HG03342 (cell line): ENCODE data around the gene PLA2G4E.

ENCODE experiments used
- ATAC-seq: cut with Tn5 transposase; IDR thresholded peaks from one replicate; pipeline ENCODE4 v1.9.1; 2021; ENCODE audit warnings: mild to moderate bottlenecking, moderate library complexity; ENCODE audit not compliant: unreplicated experiment

PLA2G4E gene, protein sequence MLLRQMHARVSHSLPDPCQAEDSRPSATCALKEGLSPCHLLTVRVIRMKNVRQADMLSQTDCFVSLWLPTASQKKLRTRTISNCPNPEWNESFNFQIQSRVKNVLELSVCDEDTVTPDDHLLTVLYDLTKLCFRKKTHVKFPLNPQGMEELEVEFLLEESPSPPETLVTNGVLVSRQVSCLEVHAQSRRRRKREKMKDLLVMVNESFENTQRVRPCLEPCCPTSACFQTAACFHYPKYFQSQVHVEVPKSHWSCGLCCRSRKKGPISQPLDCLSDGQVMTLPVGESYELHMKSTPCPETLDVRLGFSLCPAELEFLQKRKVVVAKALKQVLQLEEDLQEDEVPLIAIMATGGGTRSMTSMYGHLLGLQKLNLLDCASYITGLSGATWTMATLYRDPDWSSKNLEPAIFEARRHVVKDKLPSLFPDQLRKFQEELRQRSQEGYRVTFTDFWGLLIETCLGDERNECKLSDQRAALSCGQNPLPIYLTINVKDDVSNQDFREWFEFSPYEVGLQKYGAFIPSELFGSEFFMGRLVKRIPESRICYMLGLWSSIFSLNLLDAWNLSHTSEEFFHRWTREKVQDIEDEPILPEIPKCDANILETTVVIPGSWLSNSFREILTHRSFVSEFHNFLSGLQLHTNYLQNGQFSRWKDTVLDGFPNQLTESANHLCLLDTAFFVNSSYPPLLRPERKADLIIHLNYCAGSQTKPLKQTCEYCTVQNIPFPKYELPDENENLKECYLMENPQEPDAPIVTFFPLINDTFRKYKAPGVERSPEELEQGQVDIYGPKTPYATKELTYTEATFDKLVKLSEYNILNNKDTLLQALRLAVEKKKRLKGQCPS

DNA sequence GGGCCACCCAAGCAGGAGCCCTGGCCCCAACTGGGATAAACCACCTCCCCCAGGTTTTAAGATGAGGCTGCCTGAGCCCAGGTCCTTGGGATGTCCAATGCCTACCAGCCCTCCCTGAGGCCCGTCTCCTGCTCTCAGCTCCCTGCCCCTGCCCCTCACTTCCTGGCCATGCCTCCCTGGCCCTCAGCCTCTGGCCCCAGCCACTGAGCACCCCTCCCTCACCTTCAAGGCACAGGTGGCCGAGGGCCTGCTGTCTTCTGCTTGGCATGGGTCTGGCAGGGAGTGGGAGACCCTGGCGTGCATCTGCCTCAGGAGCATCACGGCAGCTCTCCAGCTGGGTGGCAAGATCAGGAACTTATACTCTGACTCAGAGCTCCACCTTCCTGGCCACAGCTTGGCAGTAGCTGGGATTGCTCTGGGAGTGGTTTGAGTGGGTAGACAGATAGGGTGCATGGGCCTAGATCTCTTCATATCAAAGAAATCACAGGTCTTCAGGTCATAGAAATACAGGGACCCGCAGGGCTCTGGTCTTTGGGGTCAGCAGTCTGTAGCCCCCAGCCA is at the start of gene PLA2G4E:
PLA2G4E (minus strand) TSS at position 330 of the 561 bp plus-strand sequence; CDS start at position 318, 12 bp downstream.
- no peak for ATAC-seq

DNA sequence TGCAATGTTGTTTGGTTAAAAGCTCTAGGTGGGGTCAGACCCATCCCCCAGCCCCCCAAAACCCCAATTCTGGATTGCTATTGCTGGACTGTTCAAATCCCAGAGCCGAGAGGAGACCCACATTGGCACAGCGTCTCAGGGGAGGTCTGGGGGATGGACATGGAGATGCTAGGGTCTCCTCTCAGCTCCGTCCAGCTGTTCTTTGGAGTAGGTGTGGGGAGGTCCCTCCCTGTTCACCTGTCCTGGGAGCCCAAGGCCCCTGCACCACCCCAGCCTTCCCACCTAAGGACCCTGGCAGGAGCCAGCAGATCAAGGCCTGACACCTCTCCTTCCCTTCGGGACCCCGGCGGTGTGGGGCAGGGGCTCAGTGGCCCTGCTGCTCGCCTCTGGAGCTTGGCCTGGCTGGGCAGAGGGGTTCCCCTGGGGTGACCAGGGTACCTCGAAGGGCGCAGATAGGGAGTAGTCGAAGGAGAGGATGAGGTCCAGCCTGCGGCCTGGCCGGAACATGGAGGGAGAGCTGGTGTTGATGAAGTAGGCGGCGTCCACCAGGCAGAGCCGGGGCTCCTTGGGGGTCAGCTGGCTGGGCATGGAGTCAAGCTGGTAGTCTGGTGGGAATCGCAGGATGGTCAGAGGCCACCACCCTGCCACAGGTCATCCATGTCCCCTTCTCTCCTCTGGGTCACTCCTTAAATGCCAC is 49.6 kb upstream of the PLA2G4E start:
- ATAC-seq = no peak

DNA sequence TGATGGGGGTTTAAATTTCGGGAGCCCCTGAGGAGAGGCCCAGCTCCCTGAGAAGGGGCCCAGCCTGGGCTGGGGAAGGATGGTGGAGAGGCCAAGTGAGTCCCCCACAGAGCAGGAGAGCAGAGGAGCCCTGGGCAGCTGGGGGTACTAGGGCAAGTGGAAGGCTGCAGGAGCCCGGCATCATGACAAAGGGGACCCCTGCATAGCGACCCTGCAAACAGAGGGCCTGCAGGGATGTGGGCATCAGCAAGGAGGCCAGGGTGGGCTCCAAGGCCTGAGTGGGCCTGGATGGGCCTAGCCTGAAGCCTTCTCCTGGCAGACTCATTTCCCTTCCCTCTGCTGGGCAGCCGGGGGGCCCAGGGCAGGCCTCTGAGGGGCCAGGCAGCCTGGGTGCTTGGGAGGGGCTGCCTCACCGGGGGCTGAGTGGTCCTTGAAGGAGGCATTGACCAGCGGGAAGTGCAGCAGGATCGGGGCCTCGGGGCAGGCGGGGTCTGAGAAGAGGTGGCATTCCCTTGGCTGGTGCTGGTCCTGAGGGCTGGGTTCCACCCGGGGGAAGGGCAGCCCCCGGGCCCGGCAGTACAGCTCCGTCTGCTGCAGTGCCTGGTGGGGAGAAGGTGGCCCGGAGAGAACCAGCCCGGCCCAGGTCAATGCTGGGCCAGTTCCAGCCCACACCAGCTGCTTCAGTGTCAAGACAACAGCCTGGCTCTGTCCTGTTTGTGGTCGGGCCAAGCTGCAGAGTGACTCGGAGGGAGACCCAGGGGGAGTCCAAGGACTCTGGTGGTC is 48.8 kb upstream of the PLA2G4E start:
- no peak for ATAC-seq

DNA sequence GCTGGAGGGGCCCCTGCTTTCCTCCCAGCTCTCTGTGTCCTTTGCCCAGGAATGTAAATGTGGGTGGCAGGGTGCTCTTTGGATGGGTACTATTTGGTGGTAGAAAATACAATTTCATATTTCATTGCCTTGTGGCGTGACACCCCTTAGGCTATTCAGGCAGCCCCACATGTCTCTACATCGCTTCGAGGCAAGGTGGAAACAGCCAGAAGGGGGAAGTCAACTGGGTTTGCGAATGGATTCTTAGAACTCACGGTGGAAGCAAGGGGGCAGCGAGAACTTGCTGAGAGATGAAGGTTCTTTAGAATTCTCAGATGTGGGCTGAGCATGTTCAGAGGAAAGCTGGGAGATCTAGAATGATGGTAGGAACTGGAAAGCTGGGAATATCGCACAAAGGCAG is 48.2 kb upstream of the PLA2G4E start:
- ATAC-seq = no peak

DNA sequence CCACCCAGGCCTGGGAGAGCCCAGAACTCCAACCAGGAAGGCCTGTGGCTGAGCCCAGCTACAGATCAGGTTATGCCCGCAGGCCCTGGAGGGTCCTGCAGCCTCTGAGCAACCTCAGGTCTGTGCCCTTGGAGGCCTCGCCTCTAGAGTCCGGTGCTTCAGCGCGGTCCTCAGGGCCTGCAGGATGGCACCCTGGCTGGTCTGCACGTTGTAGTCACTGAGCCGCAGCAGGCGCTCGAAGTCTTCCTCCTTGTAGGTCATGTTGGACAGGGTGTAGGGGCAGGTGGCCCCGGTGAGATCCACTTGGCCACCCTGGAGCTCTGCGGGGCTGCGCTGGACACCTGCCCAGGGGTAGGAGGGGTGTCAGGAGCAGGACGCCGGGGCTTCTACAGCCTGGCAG is 47.8 kb upstream of the PLA2G4E start:
- ATAC-seq = no peak

DNA sequence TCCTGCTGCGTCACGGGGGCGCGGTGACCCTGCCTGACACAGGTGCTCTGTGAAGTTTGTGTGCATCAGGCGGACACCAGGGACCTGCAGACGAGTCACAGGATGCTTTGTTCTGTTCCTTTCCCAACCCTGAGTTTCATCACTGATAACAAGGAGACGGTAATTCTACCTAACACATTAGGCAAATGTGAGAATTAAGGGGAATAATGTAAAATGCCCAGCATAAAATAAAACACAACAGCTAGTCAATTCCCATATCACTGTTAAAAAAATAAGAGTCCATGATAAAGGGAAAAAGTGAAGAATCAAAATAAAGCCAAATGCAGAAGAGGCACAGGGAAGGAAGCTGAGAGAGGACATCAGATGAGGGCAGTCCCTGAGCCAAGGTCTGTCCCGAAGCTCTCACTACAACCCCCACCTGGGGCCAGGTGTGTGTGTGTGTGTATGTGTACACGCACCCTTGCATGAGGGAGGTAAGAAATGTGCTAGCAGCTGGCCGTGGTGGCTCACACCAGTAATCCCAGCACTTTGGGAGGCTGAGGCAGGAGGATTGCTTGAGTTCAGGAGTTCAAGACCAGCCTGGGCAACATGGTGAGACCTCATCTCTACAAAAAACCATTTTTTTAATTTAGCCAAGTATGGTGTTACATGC is 46.0 kb upstream of the PLA2G4E start:
- ATAC-seq = no peak

DNA sequence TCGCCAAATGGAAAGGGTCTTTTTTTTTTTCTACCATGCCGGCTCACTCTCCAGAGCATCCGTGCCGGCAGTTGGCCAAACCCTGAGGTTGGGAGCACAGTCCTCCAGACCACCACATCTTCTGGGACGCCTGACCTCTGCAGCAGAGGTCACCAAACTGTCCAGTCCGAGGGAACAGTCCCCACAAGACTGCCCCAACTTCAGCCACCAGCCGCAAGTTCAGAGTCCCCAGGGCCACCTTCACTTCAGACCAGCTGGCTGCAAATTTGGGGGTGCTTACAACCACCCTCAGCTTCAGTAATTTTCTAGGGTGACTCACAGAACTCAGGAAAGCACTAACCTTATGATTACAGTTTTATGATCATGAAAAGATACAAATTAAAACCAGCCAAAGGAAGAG is 44.6 kb upstream of the PLA2G4E start:
- no peak for ATAC-seq

DNA sequence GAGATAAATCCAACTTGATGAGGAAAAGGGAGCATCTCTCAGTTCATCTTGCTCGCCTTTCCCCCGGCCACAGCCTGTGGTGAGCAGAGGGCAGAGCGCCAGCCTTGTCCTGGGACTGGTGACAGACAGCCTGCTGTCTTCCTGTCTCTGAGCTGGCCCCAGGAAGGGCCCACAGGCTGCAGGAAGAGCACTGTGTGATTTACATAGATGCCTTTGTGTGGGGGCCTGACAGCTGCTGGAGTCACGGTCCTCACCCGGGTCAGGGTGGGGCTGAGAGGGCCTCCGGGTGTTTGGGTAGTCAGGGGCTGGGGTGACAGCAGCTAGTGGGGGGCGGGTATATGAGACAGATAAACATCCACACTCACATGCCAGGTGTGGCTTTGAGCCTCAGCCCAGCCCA is 44.2 kb upstream of the PLA2G4E start:
- no peak for ATAC-seq

DNA sequence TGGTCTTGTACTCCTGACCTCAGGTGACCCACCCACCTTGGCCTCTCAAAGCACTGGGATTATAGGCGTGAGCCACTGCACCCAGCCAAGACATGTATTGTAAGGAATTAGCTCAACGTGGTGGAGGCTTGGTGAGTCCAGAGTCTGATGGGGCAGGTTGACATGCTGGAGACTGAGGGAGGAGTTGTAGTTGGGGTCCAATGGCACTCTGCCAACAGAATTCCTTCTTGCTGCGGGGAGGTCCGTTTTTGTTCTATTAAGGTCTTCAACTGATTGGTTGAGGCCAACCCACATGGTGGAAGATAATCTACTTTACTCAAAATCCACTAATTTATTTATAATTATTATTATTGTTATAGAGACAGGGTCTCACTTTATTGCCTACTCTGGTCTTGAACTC is 43.4 kb upstream of the PLA2G4E start:
- ATAC-seq = no peak

DNA sequence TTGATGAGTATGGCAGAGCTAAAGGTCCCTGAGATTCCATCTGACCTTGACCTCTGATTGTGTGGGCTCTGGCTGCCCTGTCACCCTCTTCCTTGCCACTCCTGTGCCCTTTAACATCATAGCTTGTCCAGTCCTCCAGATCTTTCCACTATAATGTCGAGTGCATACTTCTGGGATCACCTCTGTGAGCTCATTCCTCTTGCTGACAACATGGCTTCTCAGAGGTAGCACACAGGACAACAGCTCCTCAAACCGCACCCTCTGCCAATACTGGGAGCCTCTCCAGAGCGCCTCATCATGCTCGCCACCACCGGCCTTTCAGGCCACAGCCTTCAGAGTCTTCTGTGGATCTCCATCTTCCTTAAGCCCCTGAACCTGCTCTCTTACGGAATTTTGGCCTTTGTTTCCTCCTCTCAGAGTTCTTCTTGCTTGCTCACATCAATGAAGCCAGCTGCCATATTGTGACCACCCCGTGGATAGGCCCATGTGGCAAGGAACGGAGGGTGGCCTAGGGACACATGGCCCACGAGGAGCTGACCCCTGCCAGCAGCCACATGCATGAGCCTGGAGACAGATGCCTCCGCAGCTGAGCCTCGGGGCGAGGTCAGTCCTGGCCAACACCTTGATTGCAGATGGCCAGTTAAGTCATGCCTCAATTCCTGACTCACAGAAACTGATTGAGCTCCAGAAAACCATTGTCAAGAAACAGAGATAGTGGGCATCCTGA is 42.4 kb upstream of the PLA2G4E start:
- no peak for ATAC-seq

DNA sequence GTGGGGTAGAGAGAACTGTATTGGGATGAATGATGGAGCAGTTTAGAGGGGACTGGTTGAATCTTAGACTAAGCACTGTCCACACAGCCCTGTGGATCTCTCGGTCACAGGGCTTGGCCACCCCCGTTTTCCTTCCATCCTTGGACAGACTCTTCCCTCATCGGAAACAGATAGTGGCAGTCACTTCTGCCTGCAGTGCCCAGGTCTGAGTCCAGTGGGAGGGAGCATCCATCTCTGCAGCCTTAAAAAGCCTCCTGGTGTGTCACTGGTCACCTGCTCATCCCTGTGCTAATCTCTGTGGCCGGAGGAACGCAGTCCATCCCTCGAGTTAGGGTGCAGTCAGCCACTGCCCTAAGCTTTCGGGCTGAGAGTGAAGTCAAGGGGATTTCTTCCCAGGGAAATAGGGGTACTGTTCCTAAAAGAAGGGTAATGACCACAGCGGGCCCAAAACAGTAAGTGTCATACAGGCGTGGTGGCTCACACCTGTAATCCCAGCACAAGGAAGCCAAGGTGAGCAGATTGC is 41.5 kb upstream of the PLA2G4E start:
- no peak for ATAC-seq

DNA sequence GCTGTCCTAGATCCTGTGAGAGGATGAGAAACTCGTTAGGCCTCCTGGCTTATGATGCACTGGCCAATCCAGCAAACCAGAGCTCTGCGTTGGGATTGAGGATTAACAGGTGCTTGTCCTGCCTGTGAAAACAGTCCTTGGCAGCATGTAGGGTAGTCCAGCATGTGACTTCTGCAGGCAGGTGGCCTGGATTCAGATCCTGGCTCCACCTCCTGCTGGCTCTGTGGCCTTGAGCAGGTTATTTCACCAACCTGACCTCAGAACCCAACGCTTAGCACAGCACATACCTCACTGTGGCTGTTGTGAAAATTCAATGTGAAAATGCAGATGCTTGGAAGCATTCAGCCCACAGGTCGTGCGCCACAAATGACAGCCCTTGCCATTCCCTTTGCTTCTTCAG is 40.0 kb upstream of the PLA2G4E start:
- ATAC-seq = no peak

DNA sequence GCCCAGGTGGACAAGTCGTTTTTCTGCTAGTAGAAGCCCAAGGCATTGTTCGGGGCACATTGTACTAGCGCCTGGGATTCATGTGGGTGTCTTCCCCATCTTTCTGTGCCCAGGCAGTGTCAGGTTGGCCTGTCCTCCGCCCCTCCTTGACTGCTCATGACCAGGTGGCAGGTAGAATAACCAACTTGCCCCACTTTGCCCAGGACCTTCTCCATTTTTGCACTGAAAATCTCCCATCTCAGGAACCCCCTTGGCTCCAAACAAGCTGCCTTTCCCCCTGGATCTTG is 39.6 kb upstream of the PLA2G4E start:
- ATAC-seq = no peak

DNA sequence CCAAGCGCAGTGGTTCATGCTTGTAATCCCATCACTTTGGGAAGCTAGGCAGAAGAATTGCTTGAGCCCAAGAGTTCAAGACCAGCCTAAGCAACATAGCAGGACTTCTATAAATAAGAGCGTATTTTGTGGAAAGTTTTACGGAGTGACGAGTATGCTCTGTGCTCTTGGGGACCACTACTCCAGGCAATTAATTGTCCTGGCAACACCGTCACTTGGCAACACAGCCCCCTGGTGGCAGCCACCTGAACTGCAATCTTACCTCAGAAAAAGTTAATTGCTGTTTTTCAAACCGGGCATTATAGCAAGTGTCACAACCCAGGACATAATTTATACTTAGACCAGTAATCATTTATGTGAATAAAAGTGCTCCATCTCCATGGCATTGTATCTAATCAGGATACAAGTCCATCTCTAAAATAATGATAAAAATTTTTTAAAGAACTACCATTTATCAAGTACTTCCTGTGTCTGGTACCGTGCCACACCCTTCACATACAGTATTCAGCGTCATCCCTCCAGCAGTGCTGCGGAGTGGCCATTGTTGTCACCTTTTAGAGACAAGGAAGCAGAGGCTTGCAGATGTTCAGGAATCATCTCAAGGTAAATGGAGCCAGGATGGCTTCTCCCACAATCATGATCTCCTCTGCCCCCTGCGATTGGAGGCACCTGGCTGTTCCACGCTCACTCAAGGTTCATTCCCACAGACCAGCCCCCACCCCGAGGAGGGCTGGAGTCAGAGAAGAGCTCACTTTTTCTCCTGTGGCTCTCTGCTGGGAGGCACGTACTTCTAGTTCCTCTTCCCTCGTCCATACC is 39.0 kb upstream of the PLA2G4E start:
- ATAC-seq = no peak

DNA sequence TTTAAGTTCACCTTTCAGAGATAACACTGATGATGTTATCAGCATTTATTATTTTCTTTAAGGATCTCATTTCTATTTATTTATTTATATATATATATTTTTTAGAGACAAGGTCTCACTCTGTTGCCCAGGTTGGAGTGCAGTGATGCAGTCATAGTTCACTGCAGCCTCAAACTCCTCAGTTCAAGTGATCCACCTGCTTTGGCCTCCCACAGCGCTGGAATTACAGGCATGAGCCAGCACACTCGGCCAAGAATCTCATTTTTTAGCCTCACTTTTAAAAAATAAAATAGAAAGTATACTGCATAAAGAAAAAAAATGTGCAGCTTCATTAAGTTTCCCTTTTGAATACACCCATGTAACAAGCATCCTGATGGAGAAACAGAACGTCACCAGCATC is 37.9 kb upstream of the PLA2G4E start:
- ATAC-seq = no peak

DNA sequence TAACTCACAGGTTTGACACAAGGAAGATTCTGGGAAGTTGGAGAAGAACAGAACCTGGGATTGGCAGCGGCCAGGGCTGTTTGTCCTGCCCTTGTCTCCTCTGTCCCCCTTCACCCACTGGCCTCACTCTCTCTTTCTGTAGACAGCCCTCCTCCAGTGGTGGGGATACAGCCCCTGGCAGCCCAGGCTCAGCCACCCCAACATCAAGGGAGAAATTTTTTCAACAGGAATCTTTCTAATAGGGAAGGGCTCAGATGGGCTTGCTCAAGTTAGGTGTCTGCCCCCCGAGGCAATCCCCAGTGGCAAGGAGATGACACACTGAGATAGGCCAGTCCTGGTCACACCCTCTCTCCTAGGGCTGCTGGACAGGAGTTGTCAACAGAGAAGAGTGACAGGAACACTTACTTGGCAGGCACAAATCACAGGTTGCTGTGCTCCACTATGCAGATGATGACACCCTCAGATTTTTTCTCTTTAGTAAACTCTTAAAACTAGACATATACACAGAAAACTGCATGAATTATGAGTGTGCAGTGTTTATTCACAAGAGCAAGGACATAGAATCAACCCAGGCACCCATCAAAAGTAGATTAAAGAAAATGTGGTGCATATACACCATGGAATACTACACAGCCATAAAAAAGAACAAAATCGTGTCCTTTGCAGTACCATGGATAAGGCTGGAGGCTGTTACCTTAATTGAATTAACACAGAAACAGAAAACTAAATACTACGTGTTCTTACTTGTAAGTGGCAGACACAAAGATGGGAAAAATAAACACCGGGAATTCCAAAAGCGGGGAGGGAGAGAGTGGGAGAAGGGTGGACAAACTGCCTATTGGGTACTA is 37.2 kb upstream of the PLA2G4E start:
- no peak for ATAC-seq

DNA sequence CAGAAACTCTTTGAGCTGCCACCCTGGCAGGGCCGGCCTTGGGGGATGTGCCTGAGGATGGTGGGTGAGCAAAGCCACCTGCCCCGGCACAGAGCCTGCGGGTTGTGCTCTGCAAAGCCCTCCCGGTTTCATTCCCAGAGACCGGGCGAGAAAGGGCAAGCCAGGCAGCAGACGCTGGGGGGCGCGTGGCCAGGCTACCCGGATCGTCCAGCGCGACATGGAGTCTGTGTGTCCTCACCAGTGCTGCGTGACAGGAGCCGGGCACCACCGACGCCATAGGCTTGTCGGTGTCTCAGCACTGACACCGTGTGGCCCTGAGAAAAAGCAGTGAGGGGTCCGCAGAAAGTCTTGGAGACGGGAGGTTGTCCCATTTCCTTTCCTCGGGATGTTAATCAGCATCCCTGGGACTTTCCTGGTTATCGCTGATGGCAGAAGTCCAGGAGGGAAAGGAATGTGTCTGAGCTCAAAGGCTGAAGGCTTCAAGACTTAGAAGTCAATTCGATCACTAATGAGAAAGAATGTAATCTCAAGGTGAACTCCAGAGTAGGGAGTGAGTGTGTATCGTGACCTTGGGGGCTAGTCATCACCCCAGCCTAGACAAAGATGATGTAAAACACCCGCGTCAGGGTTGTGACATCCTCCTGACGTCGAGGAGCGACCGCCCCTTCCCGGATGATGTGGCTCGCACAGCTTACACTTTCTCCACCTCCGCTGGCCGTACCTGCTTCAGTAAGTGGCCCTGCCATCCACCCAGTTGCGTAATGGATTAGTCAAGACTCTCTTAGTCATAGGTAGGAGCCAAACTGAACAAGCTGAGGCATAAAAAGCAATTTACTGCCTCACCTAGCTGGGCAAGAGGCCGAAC is 36.3 kb upstream of the PLA2G4E start:
- no peak for ATAC-seq
